ENCODE results near the gene CABLES1.
"Not testable (repeated sequence)": the region's sequence is repeated elsewhere in the genome, so short reads cannot be mapped to it uniquely, and the experiment has no call there.

CABLES1 gene

GRCh38 chr18:23143016-23143814 is 7.9 kb downstream of the CABLES1 start:
- DNase-seq (ENCODE audit: low spot score in 2 of 2) = no peak
- Mint-ChIP-seq H3K4me3 (no peak overlapping the region), H3K27ac (no peak overlapping the region), H3K4me1 (peaks cover 3% of the 10 kb centered on the region), H3K36me3 (no peaks in the 10 kb centered on the region), H3K9me3 (no peaks in the 10 kb centered on the region), H3K27me3 (peaks cover 1% of the 10 kb centered on the region)
- peak; percentile 27 for ATAC-seq (ENCODE audit: low read depth)

- H3K36me3 Mint-ChIP-seq = no peaks in the 10 kb centered on the region
- DNase-seq (ENCODE audit: low spot score in 2 of 2) = no peak
- no peaks in the 10 kb centered on the region for H3K9me3 Mint-ChIP-seq
- H3K4me1 Mint-ChIP-seq = peaks cover 3% of the 10 kb centered on the region
- H3K27me3 Mint-ChIP-seq = no peaks in the 10 kb centered on the region
- H3K27ac Mint-ChIP-seq = no peak overlapping the region
- no peak for ATAC-seq (ENCODE audit: low read depth)
- H3K4me3 Mint-ChIP-seq = no peak overlapping the region
Observed at GRCh38 chr18:23143815-23144261, 8.6 kb downstream of the CABLES1 start.

GRCh38 chr18:23144640-23145039 is 9.4 kb downstream of the CABLES1 start:
- H3K36me3 Mint-ChIP-seq = no peaks in the 10 kb centered on the region
- DNase-seq (ENCODE audit: low spot score in 2 of 2) (no peak), ATAC-seq (ENCODE audit: low read depth) (no peak)
- no peak overlapping the region for H3K27ac Mint-ChIP-seq
- no peaks in the 10 kb centered on the region for H3K27me3 Mint-ChIP-seq
- H3K4me3 Mint-ChIP-seq = no peak overlapping the region
- H3K9me3 Mint-ChIP-seq = no peaks in the 10 kb centered on the region
- peaks cover 3% of the 10 kb centered on the region for H3K4me1 Mint-ChIP-seq

- H3K4me1 Mint-ChIP-seq = peaks cover 3% of the 10 kb centered on the region
- ATAC-seq (ENCODE audit: low read depth) (no peak), DNase-seq (ENCODE audit: low spot score in 2 of 2) (no peak)
- H3K27me3 Mint-ChIP-seq = no peaks in the 10 kb centered on the region
- H3K36me3 Mint-ChIP-seq = no peaks in the 10 kb centered on the region
- no peak overlapping the region for H3K27ac Mint-ChIP-seq
- H3K9me3 Mint-ChIP-seq = no peaks in the 10 kb centered on the region
- H3K4me3 Mint-ChIP-seq = no peak overlapping the region
Observed at GRCh38 chr18:23145621-23146020, 10.3 kb downstream of the CABLES1 start.

- Mint-ChIP-seq H3K36me3 (no peaks in the 10 kb centered on the region), H3K9me3 (no peaks in the 10 kb centered on the region), H3K4me1 (peaks cover 3% of the 10 kb centered on the region), H3K27ac (no peak overlapping the region), H3K4me3 (no peak overlapping the region), H3K27me3 (peaks cover 4% of the 10 kb centered on the region)
- ATAC-seq (ENCODE audit: low read depth) (no peak), DNase-seq (ENCODE audit: low spot score in 2 of 2) (no peak)
Observed at GRCh38 chr18:23146861-23147469, 11.7 kb downstream of the CABLES1 start.

GRCh38 chr18:23148382-23148781 is 13.1 kb downstream of the CABLES1 start:
- no peak overlapping the region for H3K27ac Mint-ChIP-seq
- H3K4me3 Mint-ChIP-seq = no peak overlapping the region
- DNase-seq (ENCODE audit: low spot score in 2 of 2) = no peak
- peaks cover 4% of the 10 kb centered on the region for H3K27me3 Mint-ChIP-seq
- no peaks in the 10 kb centered on the region for H3K36me3 Mint-ChIP-seq
- no peak for ATAC-seq (ENCODE audit: low read depth)
- no peaks in the 10 kb centered on the region for H3K9me3 Mint-ChIP-seq
- no peaks in the 10 kb centered on the region for H3K4me1 Mint-ChIP-seq

GRCh38 chr18:23149570-23149969 is 14.3 kb downstream of the CABLES1 start:
- DNase-seq (ENCODE audit: low spot score in 2 of 2) = no peak
- H3K4me1 Mint-ChIP-seq = no peaks in the 10 kb centered on the region
- H3K27me3 Mint-ChIP-seq = peaks cover 4% of the 10 kb centered on the region
- H3K36me3 Mint-ChIP-seq = no peaks in the 10 kb centered on the region
- ATAC-seq (ENCODE audit: low read depth) = no peak
- H3K9me3 Mint-ChIP-seq = no peaks in the 10 kb centered on the region
- no peak overlapping the region for H3K4me3 Mint-ChIP-seq
- H3K27ac Mint-ChIP-seq = no peak overlapping the region

- Mint-ChIP-seq H3K27ac (no peak overlapping the region), H3K9me3 (no peaks in the 10 kb centered on the region), H3K4me3 (no peak overlapping the region), H3K4me1 (no peaks in the 10 kb centered on the region), H3K27me3 (peaks cover 4% of the 10 kb centered on the region), H3K36me3 (no peaks in the 10 kb centered on the region)
- DNase-seq (ENCODE audit: low spot score in 2 of 2) = no peak
- ATAC-seq (ENCODE audit: low read depth) = no peak
Observed at GRCh38 chr18:23151414-23152099, 16.3 kb downstream of the CABLES1 start.

GRCh38 chr18:23154030-23154429 is 18.7 kb downstream of the CABLES1 start:
- H3K27ac Mint-ChIP-seq = no peak overlapping the region
- no peak for DNase-seq (ENCODE audit: low spot score in 2 of 2)
- peaks cover 6% of the 10 kb centered on the region for H3K27me3 Mint-ChIP-seq
- H3K9me3 Mint-ChIP-seq = no peaks in the 10 kb centered on the region
- no peaks in the 10 kb centered on the region for H3K36me3 Mint-ChIP-seq
- ATAC-seq (ENCODE audit: low read depth) = no peak
- H3K4me1 Mint-ChIP-seq = no peaks in the 10 kb centered on the region
- H3K4me3 Mint-ChIP-seq = no peak overlapping the region

GRCh38 chr18:23154823-23155500 is 19.7 kb downstream of the CABLES1 start:
- ATAC-seq (ENCODE audit: low read depth) = no peak
- Mint-ChIP-seq H3K27me3 (peaks cover 6% of the 10 kb centered on the region), H3K9me3 (no peaks in the 10 kb centered on the region), H3K4me3 (no peak overlapping the region), H3K27ac (no peak overlapping the region), H3K4me1 (no peaks in the 10 kb centered on the region), H3K36me3 (no peaks in the 10 kb centered on the region)
- DNase-seq (ENCODE audit: low spot score in 2 of 2) = no peak

- H3K36me3 Mint-ChIP-seq = no peaks in the 10 kb centered on the region
- no peaks in the 10 kb centered on the region for H3K4me1 Mint-ChIP-seq
- ATAC-seq (ENCODE audit: low read depth) = no peak
- H3K9me3 Mint-ChIP-seq = no peaks in the 10 kb centered on the region
- H3K27ac Mint-ChIP-seq = no peak overlapping the region
- no peak for DNase-seq (ENCODE audit: low spot score in 2 of 2)
- H3K27me3 Mint-ChIP-seq = peaks cover 6% of the 10 kb centered on the region
- H3K4me3 Mint-ChIP-seq = no peak overlapping the region
Observed at GRCh38 chr18:23155537-23155936, 20.3 kb downstream of the CABLES1 start.

- H3K9me3 Mint-ChIP-seq = no peaks in the 10 kb centered on the region
- H3K27me3 Mint-ChIP-seq = peaks cover 6% of the 10 kb centered on the region
- ATAC-seq (ENCODE audit: low read depth) = no peak
- DNase-seq (ENCODE audit: low spot score in 2 of 2) = no peak
- H3K27ac Mint-ChIP-seq = no peak overlapping the region
- H3K36me3 Mint-ChIP-seq = no peaks in the 10 kb centered on the region
- no peak overlapping the region for H3K4me3 Mint-ChIP-seq
- H3K4me1 Mint-ChIP-seq = no peaks in the 10 kb centered on the region
Observed at GRCh38 chr18:23156134-23156533, 20.8 kb downstream of the CABLES1 start.

- no peak overlapping the region for H3K4me3 Mint-ChIP-seq
- no peaks in the 10 kb centered on the region for H3K36me3 Mint-ChIP-seq
- no peaks in the 10 kb centered on the region for H3K4me1 Mint-ChIP-seq
- no peaks in the 10 kb centered on the region for H3K9me3 Mint-ChIP-seq
- peaks cover 11% of the 10 kb centered on the region for H3K27me3 Mint-ChIP-seq
- H3K27ac Mint-ChIP-seq = no peak overlapping the region
- no peak for DNase-seq (ENCODE audit: low spot score in 2 of 2)
- no peak for ATAC-seq (ENCODE audit: low read depth)
Observed at GRCh38 chr18:23158058-23158457, 22.8 kb downstream of the CABLES1 start.

GRCh38 chr18:23158884-23159283 is 23.6 kb downstream of the CABLES1 start:
- not testable (repeated sequence) for H3K27ac Mint-ChIP-seq; DNase-seq (ENCODE audit: low spot score in 2 of 2); H3K36me3 Mint-ChIP-seq; ATAC-seq (ENCODE audit: low read depth); H3K9me3 Mint-ChIP-seq; H3K4me3 Mint-ChIP-seq; H3K4me1 Mint-ChIP-seq
- H3K27me3 Mint-ChIP-seq = peaks cover 16% of the 10 kb centered on the region
